Immature natural killer cell (primary cell): Measurements from ENCODE around the gene TRIM54. TPM values are rescaled to one million over a fixed set of nuclear protein-coding genes. Genes with fewer than 3 reads are reported as not detected.
"Not testable (repeated sequence)": the region's sequence is repeated elsewhere in the genome, so short reads cannot be mapped to it uniquely, and the experiment has no call there.

ENCODE experiments used
- DNase-seq, 3 donors: peaks; one replicate each; pipeline ENCODE4 v3.0.0; 2022; ENCODE audit warnings: mixed read lengths in 1 of 3
- H3K27ac Mint-ChIP-seq, 6 donors: one replicate each; pipeline ENCODE4 v1.8.0; 2020; ENCODE audit warnings: mixed read lengths in 6 of 6, mild to moderate bottlenecking in 5 of 6, inconsistent platforms in 4 of 6, moderate library complexity in 3 of 6
- H3K27me3 Mint-ChIP-seq, 3 donors: one replicate each; pipeline ENCODE4 v1.8.0; 2020 to 2021; ENCODE audit warnings: low read depth in 3 of 3, mild to moderate bottlenecking in 3 of 3, mixed read lengths in 3 of 3, moderate library complexity in 3 of 3, inconsistent platforms in 1 of 3
- H3K36me3 Mint-ChIP-seq, 3 donors: one replicate each; pipeline ENCODE4 v1.8.0; 2020; ENCODE audit warnings: mixed read lengths in 3 of 3, inconsistent platforms in 2 of 3, mild to moderate bottlenecking in 2 of 3
- H3K4me1 Mint-ChIP-seq, 2 donors: one replicate each; pipeline ENCODE4 v1.8.0; 2020; ENCODE audit warnings: inconsistent platforms in 2 of 2, mild to moderate bottlenecking in 2 of 2, mixed read lengths in 2 of 2, moderate library complexity in 1 of 2
- H3K4me3 Mint-ChIP-seq, 5 donors: one replicate each; pipeline ENCODE4 v1.8.0; 2020; ENCODE audit warnings: mild to moderate bottlenecking in 5 of 5, mixed read lengths in 5 of 5, inconsistent platforms in 3 of 5, moderate library complexity in 3 of 5
- H3K9me3 Mint-ChIP-seq, 6 donors: one replicate each; pipeline ENCODE4 v1.8.0; 2020; ENCODE audit warnings: mild to moderate bottlenecking in 6 of 6, mixed read lengths in 6 of 6, inconsistent platforms in 4 of 6, moderate library complexity in 3 of 6
- polyA plus RNA-seq, 3 donors: library from polyadenylated mRNA; unstranded; fragments of 300-500 nt; fragmentation: Illumina TruSeq; gene quantifications; one replicate each; pipeline ENCODE4 v1.2.3, GENCODE V29; 2021

The TRIM54 gene
- polyA plus RNA-seq, 3 donors from 2014 or later, result 0.12 to 0.49 (median 0.48) TPM

GRCh38 chr2:27280826-27281225 lies 1.4 kb upstream of the TRIM54 start:
- no peaks in the 10 kb centered on the region for H3K4me1 Mint-ChIP-seq
- H3K27ac Mint-ChIP-seq, result no peak overlapping the region
- H3K27me3 Mint-ChIP-seq, result peaks cover 4 to 15% (median 4%) of the 10 kb centered on the region in 3 donors
- H3K4me3 Mint-ChIP-seq, result no peak overlapping the region
- no peak for DNase-seq
- no peaks in the 10 kb centered on the region for H3K36me3 Mint-ChIP-seq
- no peaks in the 10 kb centered on the region for H3K9me3 Mint-ChIP-seq

- Mint-ChIP-seq H3K4me3 (no peak overlapping the region), H3K27me3 (peaks cover 4 to 14% (median 4%) of the 10 kb centered on the region in 3 donors), H3K9me3 (no peaks in the 10 kb centered on the region), H3K27ac (no peak overlapping the region), H3K36me3 (no peaks in the 10 kb centered on the region), H3K4me1 (no peaks in the 10 kb centered on the region)
- DNase-seq, result no peak
These were observed 787 bp upstream of the TRIM54 start for GRCh38 chr2:27281442-27281841.

GRCh38 chr2:27282892-27283291 lies 663 bp downstream of the TRIM54 start:
- no peak for DNase-seq
- H3K9me3 Mint-ChIP-seq, result no peaks in the 10 kb centered on the region
- no peaks in the 10 kb centered on the region for H3K4me1 Mint-ChIP-seq
- no peak overlapping the region for H3K27ac Mint-ChIP-seq
- no peaks in the 10 kb centered on the region for H3K36me3 Mint-ChIP-seq
- H3K4me3 Mint-ChIP-seq, result no peak overlapping the region
- peaks cover 4 to 12% (median 5%) of the 10 kb centered on the region in 3 donors for H3K27me3 Mint-ChIP-seq

GRCh38 chr2:27284996-27285395 lies 2.8 kb downstream of the TRIM54 start:
- no peak for DNase-seq
- H3K27me3 Mint-ChIP-seq, result peaks cover 5 to 9% (median 5%) of the 10 kb centered on the region in 3 donors
- no peak overlapping the region for H3K27ac Mint-ChIP-seq

GRCh38 chr2:27285481-27285880 lies 3.3 kb downstream of the TRIM54 start:
- Mint-ChIP-seq H3K4me1 (peaks cover 0 to 2% of the 10 kb centered on the region in 2 donors), H3K9me3 (no peaks in the 10 kb centered on the region), H3K36me3 (no peaks in the 10 kb centered on the region), H3K4me3 (no peak overlapping the region), H3K27ac (no peak overlapping the region), H3K27me3 (peaks cover 3 to 8% (median 5%) of the 10 kb centered on the region in 3 donors)
- no peak for DNase-seq

More at GRCh38 chr2:27284996-27285395, 2.8 kb downstream of the TRIM54 start:
- no peaks in the 10 kb centered on the region for H3K4me1 Mint-ChIP-seq
- no peaks in the 10 kb centered on the region for H3K36me3 Mint-ChIP-seq
- no peak overlapping the region for H3K4me3 Mint-ChIP-seq
- no peaks in the 10 kb centered on the region for H3K9me3 Mint-ChIP-seq

- no peak overlapping the region for H3K4me3 Mint-ChIP-seq
- H3K27me3 Mint-ChIP-seq, result peaks cover 1 to 13% (median 5%) of the 10 kb centered on the region in 3 donors
- H3K27ac Mint-ChIP-seq, result no peak overlapping the region
- DNase-seq, result no peak
- no peaks in the 10 kb centered on the region for H3K9me3 Mint-ChIP-seq
- no peaks in the 10 kb centered on the region for H3K36me3 Mint-ChIP-seq
- peaks cover 0 to 3% of the 10 kb centered on the region in 2 donors for H3K4me1 Mint-ChIP-seq
These were observed 6.4 kb downstream of the TRIM54 start for GRCh38 chr2:27288610-27289009.

GRCh38 chr2:27290549-27290948 lies 8.3 kb downstream of the TRIM54 start:
- Mint-ChIP-seq H3K27ac (no peak overlapping the region), H3K4me3 (peak overlapping the region in 1 of 5 donors; percentile 18), H3K27me3 (peaks cover 1 to 13% (median 3%) of the 10 kb centered on the region in 3 donors)

DNA sequence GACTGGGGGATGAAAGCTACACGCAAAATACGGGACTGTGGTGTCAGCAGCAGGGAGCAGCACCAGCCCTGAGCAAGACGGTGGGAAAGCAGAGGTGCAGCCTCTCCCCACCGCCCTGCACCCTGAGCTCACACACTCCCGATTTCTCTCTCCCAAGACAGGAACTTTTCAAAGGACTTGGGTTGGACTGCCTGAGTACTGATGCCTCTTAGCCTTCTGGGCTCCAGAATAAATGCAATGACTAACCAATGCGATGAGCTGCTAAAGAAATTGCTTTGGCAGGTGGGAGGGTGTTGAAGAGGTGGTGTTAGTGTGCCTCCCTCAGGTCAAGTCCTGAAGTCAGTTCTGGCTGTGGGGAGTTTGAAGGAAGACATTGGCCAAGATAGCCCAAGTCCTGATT lies 9.6 kb downstream of the TRIM54 start:
- H3K27ac Mint-ChIP-seq, result no peak overlapping the region
- H3K4me1 Mint-ChIP-seq, result peaks cover 0 to 3% of the 10 kb centered on the region in 2 donors
- no peaks in the 10 kb centered on the region for H3K9me3 Mint-ChIP-seq
- no peak for DNase-seq
- H3K4me3 Mint-ChIP-seq, result no peak overlapping the region
- peaks cover 1 to 13% (median 2%) of the 10 kb centered on the region in 3 donors for H3K27me3 Mint-ChIP-seq
- no peaks in the 10 kb centered on the region for H3K36me3 Mint-ChIP-seq

More at GRCh38 chr2:27290549-27290948, 8.3 kb downstream of the TRIM54 start:
- H3K4me1 Mint-ChIP-seq, result peaks cover 0 to 3% of the 10 kb centered on the region in 2 donors
- no peaks in the 10 kb centered on the region for H3K36me3 Mint-ChIP-seq
- H3K9me3 Mint-ChIP-seq, result no peaks in the 10 kb centered on the region
- DNase-seq, result no peak

DNA sequence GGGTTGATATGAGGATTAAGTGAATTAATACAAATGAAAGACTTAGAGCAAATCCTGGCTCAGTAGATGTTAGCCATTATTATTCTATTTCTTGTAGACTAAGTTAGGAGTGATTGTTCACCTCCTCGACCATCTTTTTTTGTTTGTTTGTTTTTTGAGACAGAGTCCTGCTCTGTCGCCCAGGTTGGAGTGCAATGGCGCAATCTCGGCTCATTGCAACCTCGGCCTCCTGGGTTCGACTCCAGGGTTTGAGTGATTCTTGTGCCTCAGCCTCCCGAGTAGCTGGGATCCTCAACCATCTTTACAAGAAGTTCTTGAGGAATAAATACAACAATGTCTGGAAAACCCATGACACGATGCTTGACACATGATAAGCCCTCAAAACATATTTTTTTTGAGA lies 12.7 kb downstream of the TRIM54 start:
- H3K36me3 Mint-ChIP-seq, result no peaks in the 10 kb centered on the region
- peaks cover 0 to 14% (median 0%) of the 10 kb centered on the region in 3 donors for H3K27me3 Mint-ChIP-seq
- H3K9me3 Mint-ChIP-seq, result no peaks in the 10 kb centered on the region
- DNase-seq, result no peak
- H3K4me1 Mint-ChIP-seq, result peaks cover 0 to 3% of the 10 kb centered on the region in 2 donors
- no peak overlapping the region for H3K4me3 Mint-ChIP-seq
- H3K27ac Mint-ChIP-seq, result no peak overlapping the region

DNA sequence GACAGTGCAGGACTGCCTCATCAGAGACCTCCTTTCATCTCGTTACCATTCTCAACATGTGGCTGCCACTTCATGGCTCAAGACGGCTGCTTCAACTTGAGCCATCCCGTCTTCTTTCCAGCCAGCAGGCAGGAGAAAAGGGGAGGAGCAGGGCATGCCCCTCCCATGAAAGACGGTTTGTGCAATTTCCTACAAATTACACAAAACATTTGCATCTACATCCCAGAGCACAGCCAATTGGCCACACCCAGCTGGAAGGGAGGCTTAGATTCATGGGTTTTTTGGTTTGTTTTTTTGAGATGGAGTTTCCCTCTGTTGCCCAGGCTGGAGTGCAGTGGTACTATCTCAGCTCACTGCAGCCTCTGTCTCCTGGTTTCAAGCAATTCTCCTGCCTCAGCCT lies 14.3 kb downstream of the TRIM54 start:
- peaks cover 0 to 12% (median 0%) of the 10 kb centered on the region in 3 donors for H3K27me3 Mint-ChIP-seq
- no peak overlapping the region for H3K4me3 Mint-ChIP-seq
- DNase-seq, result no peak
- H3K36me3 Mint-ChIP-seq, result no peaks in the 10 kb centered on the region
- no peak overlapping the region for H3K27ac Mint-ChIP-seq
- H3K9me3 Mint-ChIP-seq, result no peaks in the 10 kb centered on the region
- no peaks in the 10 kb centered on the region for H3K4me1 Mint-ChIP-seq

DNA sequence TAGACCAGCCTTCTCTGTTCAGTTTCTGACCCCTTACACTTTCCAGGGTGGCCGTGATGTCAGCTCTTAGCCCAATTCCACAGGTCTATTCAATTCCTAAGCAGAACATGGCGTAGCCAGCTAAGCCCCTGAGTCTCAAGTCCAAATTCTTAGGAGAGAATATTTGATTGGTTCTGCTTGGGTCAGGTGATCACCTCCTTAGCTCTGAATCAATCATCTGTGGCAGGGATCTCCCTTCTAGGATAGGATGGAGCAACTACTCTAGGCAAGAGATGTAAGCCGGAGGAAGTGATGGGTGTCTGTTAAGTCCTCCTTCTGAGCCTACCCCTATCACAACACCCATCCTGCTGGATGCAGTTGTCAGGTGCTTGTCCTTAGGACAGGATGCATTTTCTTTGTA lies 15.0 kb downstream of the TRIM54 start:
- Mint-ChIP-seq H3K27me3 (peaks cover 0 to 9% (median 2%) of the 10 kb centered on the region in 3 donors), H3K9me3 (no peaks in the 10 kb centered on the region)

DNA sequence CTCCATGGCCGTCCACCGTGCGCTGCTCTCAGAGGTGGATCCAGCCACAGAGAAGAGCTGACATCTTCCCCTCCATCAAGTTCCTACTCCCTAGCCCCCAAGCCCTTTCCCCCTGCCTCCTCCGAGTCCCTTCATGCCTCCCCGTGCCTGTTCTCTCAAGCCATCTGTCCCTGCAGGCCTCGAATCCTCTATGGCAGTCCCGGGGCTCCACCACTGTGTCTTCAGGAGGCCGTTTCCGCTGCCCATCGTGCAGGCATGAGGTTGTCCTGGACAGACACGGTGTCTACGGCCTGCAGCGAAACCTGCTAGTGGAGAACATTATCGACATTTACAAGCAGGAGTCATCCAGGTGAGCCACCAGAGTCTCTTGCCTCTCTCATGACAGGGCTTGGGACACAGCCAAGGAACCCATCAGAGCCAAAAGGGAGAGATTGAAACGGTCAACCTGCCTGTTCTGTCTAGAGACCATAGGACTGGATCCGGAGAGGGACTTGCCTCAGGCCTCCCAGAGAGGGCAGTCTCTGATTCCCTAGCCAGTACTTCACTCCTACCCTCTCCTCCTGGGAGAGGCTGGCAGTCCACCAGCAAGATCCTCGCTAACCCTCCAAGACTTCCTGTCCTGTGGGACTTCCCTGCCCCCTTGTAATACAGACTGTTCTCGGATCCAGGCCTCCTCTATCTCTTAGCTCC lies 16.3 kb downstream of the TRIM54 start:
- Mint-ChIP-seq H3K27me3 (peaks cover 0 to 3% (median 2%) of the 10 kb centered on the region in 3 donors), H3K9me3 (no peaks in the 10 kb centered on the region), H3K27ac (no peak overlapping the region), H3K4me3 (no peak overlapping the region), H3K4me1 (peaks cover 0 to 3% of the 10 kb centered on the region in 2 donors), H3K36me3 (no peaks in the 10 kb centered on the region)
- no peak for DNase-seq

More for the DNA sequence above, 15.0 kb downstream of the TRIM54 start:
- no peak for DNase-seq
- Mint-ChIP-seq H3K4me3 (no peak overlapping the region), H3K4me1 (no peaks in the 10 kb centered on the region), H3K36me3 (no peaks in the 10 kb centered on the region), H3K27ac (no peak overlapping the region)

GRCh38 chr2:27300606-27301005 lies 18.4 kb downstream of the TRIM54 start:
- not testable (repeated sequence) for DNase-seq, H3K9me3 Mint-ChIP-seq, H3K4me1 Mint-ChIP-seq, H3K27ac Mint-ChIP-seq, H3K36me3 Mint-ChIP-seq, H3K4me3 Mint-ChIP-seq
- H3K27me3 Mint-ChIP-seq, result peaks cover 0 to 14% (median 6%) of the 10 kb centered on the region in 3 donors

GRCh38 chr2:27303093-27304025 lies 21.1 kb downstream of the TRIM54 start:
- DNase-seq, result peak; percentile 40 to 52 (median 50)
- Mint-ChIP-seq H3K9me3 (no peaks in the 10 kb centered on the region), H3K27me3 (peaks cover 0 to 14% (median 9%) of the 10 kb centered on the region in 3 donors), H3K4me1 (peaks cover 0 to 7% of the 10 kb centered on the region in 2 donors), H3K36me3 (no peaks in the 10 kb centered on the region), H3K4me3 (peak overlapping the region; percentile 40 to 75 (median 68)), H3K27ac (no peak overlapping the region)
